ENCODE measurements around the gene ICAM3. TPM values are rescaled to one million over a fixed set of nuclear protein-coding genes. Genes with fewer than 3 reads are reported as not detected.

ICAM3 gene
- total and polyA plus RNA-seq, 10 of the 15 experiments (the other 5 are each of a cell fraction or from before 2014, with no cell fraction given), result 5.5 to 152 (median 90.7) TPM

- TF ChIP-seq SIX5 (IDR thresholded peaks at IDR 0.05; ENCODE audit: low read depth, low read length, severe bottlenecking) (no peak), FOS (IDR thresholded peaks at IDR 0.05; ENCODE audit: borderline replicate concordance, extremely low read depth, insufficient read length) (no peak), POLR2AphosphoS5 (IDR thresholded peaks at IDR 0.05; ENCODE audit: low read length) (0 out of 2 replicates have a peak, but pooled peaks have one; percentile 18), SREBF1 (IDR thresholded peaks at IDR 0.05; ENCODE audit: low read length) (no peak), MEF2B (IDR thresholded peaks at IDR 0.05; ENCODE audit: partially characterized antibody, poor library complexity, severe bottlenecking) (no peak), STAT3 (IDR thresholded peaks at IDR 0.05; ENCODE audit: low read depth, low read length) (no peak), BHLHE40 (IDR thresholded peaks at IDR 0.05; ENCODE audit: borderline replicate concordance in 1 of 2, low read depth in 2 of 2, low read length in 1 of 2) (peak; percentile 60 to 79; a peak in 3 of 4 replicates), ZSCAN29 (IDR thresholded peaks at IDR 0.05) (no peak), BACH1 (IDR thresholded peaks at IDR 0.05; ENCODE audit: borderline replicate concordance) (peak; percentile 94; the same call in 1 of the 2 replicates), IRF3 (IDR thresholded peaks at IDR 0.05) (no peak), FOXK2 (IDR thresholded peaks at IDR 0.05) (no peak), MTA2 (IDR thresholded peaks at IDR 0.05; ENCODE audit: low read depth) (peak; percentile 35; the same call in 1 of the 2 replicates), ELK1 (IDR thresholded peaks at IDR 0.05; ENCODE audit: low read depth, low read length) (0 out of 2 replicates have a peak, but pooled peaks have one; percentile 28), IKZF1 (conservative IDR thresholded peaks at IDR 0.05) (peak; percentile 33; the same call in 1 of the 2 replicates), CBX5 (IDR thresholded peaks at IDR 0.05; ENCODE audit: low read depth) (no peak), ZNF207 (IDR thresholded peaks at IDR 0.05; ENCODE audit: borderline replicate concordance) (no peak), ZZZ3 (IDR thresholded peaks at IDR 0.05; ENCODE audit: control insufficient read depth, insufficient read length, low read depth) (no peak), ZBTB40 (IDR thresholded peaks at IDR 0.05; ENCODE audit: borderline replicate concordance) (no peak), SUPT20H (IDR thresholded peaks at IDR 0.05; ENCODE audit: borderline replicate concordance, control insufficient read depth, low read depth, low read length) (no peak), LARP7 (IDR thresholded peaks at IDR 0.05) (0 out of 2 replicates have a peak, but pooled peaks have one; percentile 39), NFYB (IDR thresholded peaks at IDR 0.05; ENCODE audit: insufficient read depth, low read depth, low read length) (no peak), SMAD5 (IDR thresholded peaks at IDR 0.05; ENCODE audit: low read depth) (no peak), JUNB (IDR thresholded peaks at IDR 0.05) (no peak)
- TF ChIP-seq, protein P1, sequence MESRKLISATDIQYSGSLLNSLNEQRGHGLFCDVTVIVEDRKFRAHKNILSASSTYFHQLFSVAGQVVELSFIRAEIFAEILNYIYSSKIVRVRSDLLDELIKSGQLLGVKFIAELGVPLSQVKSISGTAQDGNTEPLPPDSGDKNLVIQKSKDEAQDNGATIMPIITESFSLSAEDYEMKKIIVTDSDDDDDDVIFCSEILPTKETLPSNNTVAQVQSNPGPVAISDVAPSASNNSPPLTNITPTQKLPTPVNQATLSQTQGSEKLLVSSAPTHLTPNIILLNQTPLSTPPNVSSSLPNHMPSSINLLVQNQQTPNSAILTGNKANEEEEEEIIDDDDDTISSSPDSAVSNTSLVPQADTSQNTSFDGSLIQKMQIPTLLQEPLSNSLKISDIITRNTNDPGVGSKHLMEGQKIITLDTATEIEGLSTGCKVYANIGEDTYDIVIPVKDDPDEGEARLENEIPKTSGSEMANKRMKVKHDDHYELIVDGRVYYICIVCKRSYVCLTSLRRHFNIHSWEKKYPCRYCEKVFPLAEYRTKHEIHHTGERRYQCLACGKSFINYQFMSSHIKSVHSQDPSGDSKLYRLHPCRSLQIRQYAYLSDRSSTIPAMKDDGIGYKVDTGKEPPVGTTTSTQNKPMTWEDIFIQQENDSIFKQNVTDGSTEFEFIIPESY (IDR thresholded peaks at IDR 0.05), result no peak
Observed at GRCh38 chr19:10295305-10295846, 44.0 kb downstream of the ICAM3 start (continued).
